IMR-90 (cell line): ENCODE results near the gene HORMAD2.

Experiments
- CTCF ChIP-seq: conservative IDR thresholded peaks from 2 replicates; pipeline ENCODE4 v1.5.1; 2012; ENCODE audit warnings: mild to moderate bottlenecking, low read depth, low read length, improper control_type of control experiment
- ELK1 ChIP-seq: fragments of 150-350 bp; IDR thresholded peaks from 2 replicates; pipeline ENCODE4 v1.6.1; 2016; ENCODE audit warnings: low read depth, mild to moderate bottlenecking, low read length, moderate library complexity, borderline replicate concordance
- MAFK ChIP-seq: IDR thresholded peaks from 2 replicates; pipeline ENCODE4 v1.6.1; 2012; ENCODE audit warnings: low read depth, low read length, improper control_type of control experiment
- MAZ ChIP-seq: IDR thresholded peaks from 2 replicates; pipeline ENCODE4 v1.6.1; 2012; ENCODE audit warnings: low read depth, mild to moderate bottlenecking, low read length, improper control_type of control experiment, moderate library complexity, borderline replicate concordance
- POLR2A ChIP-seq: IDR thresholded peaks from 2 replicates; pipeline ENCODE4 v1.6.1; 2012; ENCODE audit warnings: mild to moderate bottlenecking, low read depth, low read length
- RAD21 ChIP-seq: IDR thresholded peaks from 2 replicates; pipeline ENCODE4 v1.6.1; 2012; ENCODE audit warnings: low read length, improper control_type of control experiment
- RFX5 ChIP-seq: IDR thresholded peaks from 2 replicates; pipeline ENCODE4 v1.8.0; 2012; ENCODE audit warnings: low read depth, mild to moderate bottlenecking, low read length, moderate library complexity
- SMC3 ChIP-seq: fragments of 150-350 bp; IDR thresholded peaks from 2 replicates; pipeline ENCODE4 v1.6.1; 2016; ENCODE audit warnings: low read depth, mild to moderate bottlenecking, antibody characterized with exemption, low read length, moderate library complexity
- USF2 ChIP-seq: fragments of 150-350 bp; IDR thresholded peaks from 2 replicates; pipeline ENCODE4 v1.6.1; 2017; ENCODE audit warnings: mild to moderate bottlenecking, antibody characterized with exemption, low read length, low read depth

GRCh38 chr22:30158277-30158676 lies 78.0 kb downstream of the HORMAD2 start:
- TF ChIP-seq POLR2A: no peak
- no peak for TF ChIP-seq CTCF
- no peak for TF ChIP-seq MAZ
- no peak for TF ChIP-seq USF2
- no peak for TF ChIP-seq MAFK
- no peak for TF ChIP-seq ELK1
- TF ChIP-seq SMC3: no peak
- TF ChIP-seq RFX5: no peak
- no peak for TF ChIP-seq RAD21
